HG02588 (cell line): ENCODE results near the gene RGS5.

Experiments
- ATAC-seq: cut with Tn5 transposase; IDR thresholded peaks from one replicate; pipeline ENCODE4 v1.9.1; 2021; ENCODE audit warnings: mild to moderate bottlenecking, moderate library complexity; ENCODE audit not compliant: unreplicated experiment

The RGS5 gene

DNA sequence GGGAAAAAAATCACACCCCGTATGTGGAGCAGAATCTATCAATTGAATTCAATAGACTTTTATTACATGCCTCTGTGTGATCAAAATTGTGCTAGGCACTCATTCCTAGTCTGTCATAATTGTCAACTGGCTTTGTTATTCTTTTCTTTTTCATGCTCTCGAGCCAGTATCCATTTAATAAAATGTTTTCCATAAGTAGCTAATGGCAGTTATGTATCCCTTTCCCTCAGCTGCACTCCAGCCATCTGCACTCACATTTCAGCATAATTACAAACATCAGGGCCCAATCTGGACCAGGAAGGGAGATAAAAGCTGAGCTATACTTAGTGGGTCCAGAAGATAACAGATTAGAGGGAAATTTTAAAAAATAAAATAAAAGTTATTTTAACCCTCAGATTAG lies 15.9 kb downstream of the RGS5 start:
- ATAC-seq = no peak

DNA sequence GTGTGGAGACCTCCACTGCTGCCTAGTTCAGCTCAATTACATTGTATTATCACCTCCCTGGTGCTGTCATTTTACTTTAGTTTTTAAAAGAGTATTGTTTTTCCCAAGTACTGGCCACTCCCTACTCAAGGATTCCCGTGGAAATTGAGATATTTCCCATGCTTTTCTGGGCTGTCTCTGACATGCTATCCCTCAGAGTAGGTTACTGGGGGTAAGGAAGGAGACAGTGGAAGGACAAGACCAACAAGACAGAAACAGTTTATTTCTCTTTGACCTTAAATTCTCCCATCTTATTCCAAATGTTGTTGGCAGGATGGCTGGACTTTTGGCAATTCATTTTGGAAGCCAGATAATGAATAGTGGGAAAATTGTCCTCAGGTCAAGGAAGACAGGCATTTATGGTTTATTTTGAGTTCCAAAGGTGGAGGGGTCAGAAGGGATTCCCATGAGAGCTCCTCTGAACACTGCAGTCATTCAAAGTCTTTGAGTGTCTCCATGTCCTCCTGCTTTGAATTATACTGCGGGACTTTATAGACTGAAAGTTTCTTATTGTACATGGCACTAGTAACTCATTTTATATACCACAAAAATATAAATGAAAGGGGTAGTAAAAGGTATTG lies 20.3 kb downstream of the RGS5 start:
- ATAC-seq = no peak

DNA sequence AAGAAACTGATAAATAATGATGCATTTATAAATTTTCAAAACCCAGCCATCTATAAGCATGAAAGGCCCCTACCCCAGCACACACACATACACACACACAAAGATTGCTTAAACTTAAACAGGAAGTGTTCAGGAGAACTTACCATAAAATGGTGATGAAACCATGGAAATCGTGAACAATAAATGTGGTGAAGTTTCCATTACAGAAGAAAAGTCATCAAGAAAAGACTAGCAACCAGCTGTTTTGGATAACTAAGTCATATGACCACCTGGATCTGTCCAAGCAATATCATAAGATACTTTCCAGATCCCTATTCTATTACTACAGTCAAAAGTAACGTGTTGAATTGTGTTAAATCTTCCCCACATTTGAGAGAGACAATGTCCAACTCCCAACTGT lies 24.1 kb downstream of the RGS5 start:
- ATAC-seq = no peak

DNA sequence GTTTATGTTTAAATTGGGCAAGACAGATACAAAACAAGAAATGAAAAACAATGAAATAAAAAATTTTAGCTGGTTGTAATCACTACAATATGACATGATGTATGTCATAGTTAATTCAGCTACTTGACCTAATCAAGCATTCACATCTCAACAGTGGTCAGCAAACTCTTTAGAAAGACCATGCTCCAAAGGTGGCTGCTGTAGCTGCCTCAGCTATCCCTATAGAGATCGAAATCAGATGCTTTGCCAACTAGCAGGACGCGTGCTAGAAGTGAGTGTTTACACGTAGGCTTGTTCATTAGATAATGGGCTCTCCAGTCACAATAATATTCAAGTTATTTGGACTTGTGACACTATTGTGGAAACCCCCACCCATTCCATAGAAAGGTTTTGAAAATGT lies 25.9 kb downstream of the RGS5 start:
- ATAC-seq = no peak

DNA sequence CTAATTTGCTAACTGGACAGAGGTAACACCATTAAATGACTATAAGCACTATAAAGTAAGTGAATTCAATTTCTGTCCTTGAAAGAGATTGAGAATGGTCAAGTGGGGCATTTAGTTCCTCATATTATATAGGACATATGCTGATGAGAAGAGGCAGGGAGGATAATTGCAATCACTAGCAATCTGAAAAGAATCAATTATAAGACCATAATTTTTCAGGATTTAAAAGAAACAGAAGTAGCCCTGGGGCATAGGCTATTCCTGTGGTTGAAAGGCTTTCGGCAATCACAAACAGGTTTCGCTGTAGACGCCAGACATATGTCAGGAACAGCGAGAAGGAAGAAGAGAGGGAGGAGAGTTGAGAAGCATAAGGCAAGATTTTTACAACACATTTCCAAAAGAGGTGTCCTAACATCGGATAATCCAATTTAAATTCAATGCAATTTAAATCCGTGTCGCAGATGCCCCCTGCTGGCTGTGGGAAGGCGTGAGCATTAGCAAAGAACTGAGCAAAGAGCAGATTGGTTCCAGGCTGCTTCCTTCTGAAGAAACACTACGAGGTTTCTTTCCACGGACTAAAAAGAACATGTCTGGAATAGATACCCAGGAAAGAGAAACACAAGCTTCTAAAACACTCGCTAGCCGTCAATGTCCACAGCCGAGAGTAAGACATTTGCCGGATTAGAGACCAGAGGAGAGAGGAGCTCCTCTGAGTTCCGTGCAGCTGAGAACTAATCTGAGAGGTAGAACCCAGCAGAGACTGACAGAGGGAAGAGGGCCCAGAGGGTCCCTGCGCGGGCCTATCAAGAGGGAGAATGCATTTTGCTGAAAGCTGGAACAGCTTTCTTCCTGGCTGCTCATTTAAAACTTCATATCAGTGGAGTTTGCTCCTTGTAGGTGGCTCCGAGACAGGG lies 27.9 kb downstream of the RGS5 start:
- no peak for ATAC-seq

DNA sequence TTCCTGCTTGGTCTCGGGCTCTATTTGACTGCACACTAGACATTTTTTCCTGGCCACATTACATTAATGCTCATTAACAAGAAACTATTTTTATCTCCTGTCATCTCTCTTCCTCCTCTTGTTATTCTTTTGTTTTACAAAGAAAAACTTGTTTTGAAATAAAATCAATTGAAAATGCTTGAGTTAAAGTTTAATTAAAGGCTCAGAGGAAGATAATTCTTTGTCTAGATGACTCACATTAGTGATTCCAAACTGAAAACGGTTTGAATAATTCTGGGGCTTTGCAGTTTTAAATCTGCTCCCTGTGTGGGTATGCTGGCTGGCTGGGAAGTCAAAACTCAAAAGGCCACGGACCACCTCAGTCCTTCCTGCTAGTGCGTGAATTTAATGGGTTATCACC lies 29.6 kb downstream of the RGS5 start:
- no peak for ATAC-seq

DNA sequence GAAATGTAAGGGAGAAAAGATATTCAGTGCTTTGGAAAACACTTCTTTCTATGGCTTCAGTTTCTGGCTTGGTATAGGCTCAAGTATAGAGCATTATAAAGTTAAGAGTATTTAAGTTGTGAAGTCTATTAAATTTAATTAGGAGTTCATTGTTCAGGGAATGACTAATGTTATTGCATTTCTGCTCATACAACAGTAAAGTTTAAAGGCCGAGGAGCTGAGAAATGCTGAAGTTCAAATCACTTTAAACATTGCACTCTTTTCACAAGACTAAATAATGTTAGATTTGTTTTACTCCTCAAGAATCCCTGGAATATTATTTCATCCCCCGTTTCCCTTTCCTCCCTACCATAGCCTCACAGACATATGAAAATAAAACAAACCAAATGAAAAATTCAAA lies 30.1 kb downstream of the RGS5 start:
- ATAC-seq = no peak

DNA sequence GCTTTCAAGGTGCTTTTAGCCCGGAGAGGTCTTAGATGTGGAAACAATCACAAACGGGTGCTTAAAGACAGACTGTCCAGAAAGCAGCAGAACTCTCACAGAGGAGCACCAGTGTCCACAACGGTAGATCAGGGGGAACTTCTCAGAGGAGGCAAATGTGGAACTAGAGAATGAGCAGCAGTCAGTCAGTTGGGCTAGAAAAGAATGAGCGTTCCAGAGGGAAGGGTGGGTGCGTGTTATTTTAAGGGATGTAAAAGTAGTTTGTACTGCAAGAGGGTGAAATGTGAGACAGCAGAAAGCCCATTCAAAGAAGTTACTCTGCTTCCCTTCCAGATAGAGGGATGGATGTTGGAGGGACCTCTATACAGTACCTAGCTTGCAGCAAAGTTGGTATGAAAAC lies 30.9 kb downstream of the RGS5 start:
- no peak for ATAC-seq

DNA sequence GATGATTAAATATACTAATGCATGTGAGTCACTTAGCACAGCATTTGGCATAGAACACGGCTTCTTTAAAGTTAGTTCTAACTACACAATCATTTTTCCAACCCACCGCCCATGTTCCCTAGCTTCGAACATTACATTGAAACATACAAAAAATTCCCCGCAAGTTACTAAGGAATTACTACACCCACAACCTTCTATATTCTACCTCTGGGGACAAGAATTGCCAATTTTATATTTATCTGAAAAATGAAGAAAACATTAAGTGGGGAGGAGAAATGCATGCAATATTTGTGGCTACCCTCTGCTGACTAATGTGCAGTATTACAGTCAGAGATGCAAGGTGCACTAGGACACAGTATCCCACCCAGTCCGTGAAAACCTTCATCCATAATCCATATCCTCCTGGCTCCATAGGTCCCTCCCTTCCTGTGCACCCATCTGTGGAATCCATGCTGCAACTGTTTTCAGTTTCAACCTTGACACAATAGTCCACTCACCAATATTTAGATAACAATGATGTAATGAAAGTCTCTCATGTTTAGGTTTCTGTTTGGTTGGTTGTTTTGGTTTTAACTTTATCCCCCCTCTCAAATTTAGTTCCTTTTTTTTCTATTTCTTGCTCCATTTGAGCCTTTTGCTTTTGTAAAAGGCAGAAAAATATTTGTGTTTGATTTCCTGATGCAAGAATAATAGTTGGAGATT lies 31.6 kb downstream of the RGS5 start:
- ATAC-seq = no peak

DNA sequence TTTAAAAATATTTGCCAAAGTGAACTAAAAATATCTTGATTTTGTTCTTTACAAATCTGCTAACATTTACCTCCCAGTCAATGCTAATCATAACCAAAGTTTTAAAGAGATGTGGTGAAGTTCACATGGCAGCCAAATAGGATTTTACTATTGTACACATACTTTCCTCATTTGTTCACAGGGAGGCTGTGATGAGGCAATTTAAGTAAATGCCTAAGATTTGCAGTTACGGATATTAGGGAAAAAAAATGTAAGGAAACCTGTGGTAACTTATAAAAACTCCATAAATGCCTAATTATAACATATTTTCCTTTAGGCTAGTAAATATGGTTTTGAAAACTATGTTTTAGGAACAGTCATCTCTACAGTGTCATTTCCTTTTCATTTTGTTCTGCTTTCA lies 32.4 kb downstream of the RGS5 start:
- ATAC-seq = no peak

DNA sequence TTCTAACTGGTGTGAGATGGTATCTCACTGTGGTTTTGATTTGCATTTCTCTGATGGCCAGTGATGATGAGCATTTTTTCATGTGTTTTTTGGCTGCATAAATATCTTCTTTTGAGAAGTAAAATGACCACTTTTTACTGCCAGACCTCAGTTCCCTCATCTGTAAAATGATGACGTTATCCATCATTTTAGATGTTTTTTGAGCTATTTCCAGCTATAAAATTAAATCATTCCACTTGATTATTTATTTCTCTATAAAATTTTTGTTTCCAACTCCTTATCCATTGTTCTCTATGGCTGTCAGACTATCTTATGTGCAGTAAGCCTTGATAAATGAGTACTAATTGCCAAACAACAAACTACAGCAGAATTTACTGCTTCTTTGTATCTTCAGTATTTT lies 33.2 kb downstream of the RGS5 start:
- no peak for ATAC-seq

DNA sequence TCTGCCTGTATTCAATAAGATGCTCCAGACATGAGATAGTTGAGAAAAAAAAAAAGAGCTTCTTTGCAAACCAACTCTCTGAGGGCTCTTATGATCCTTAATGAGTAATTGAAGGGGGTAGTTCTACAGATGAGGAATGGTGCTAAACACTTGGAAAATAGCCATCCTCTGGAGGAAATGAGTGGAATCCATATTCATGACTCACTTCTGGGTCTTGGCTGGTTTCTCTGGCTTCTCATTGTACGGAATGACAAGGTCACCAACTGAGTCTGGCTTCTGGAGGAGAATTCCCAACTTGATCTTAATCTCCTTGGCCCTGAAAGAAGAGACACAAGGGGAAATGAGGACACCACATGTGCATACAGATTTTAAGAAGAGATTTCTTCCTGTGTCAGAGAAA lies 34.7 kb downstream of the RGS5 start:
- no peak for ATAC-seq

DNA sequence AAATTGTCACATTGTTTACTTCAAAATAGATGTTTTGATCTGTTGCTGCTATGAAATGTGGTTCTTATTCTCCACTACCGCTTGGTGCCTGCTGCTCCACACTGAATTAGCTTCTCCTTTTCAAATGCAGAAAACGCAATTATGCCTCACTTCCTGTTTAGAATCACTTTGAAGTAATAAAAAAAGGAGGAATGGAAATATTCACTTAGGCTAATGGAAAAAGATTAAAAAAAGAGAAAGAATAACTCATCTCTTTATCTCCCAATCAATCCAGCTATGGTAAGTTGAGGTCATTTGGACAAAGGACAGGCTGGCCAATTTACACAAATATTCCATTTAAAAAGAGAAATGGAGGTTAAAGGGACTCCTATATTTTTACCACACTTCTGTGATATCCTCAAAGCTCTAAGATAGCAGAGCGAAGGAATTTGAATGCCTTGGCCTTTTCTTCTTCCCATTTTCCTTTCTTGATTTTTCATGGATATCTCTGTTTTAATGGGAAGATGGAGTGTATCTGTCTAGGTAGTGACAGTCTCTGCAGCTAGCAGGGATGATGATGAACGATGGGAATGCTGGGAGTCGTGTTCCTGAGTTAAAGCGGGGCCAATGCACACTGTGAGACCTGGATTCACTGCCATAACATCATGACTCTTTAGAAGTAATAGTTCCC lies 35.7 kb downstream of the RGS5 start:
- no peak for ATAC-seq

DNA sequence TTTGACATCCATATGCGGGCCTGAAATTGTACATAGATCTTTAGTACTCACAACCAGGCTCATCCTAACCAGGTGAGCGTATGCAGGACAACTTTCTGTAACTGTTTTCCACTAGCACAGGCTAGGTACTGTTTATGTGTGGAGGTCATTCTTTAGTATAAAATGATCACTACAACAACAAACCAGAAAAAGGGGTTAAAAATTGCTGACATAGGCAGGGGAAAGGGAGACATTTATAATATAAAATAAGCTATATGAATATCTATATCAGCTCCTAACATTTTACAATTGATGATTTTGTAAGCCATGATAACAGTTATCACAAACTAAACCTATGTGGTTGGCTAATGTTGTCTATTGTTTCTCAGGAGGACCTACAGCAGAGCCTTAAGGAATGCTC lies 37.6 kb downstream of the RGS5 start:
- no peak for ATAC-seq

DNA sequence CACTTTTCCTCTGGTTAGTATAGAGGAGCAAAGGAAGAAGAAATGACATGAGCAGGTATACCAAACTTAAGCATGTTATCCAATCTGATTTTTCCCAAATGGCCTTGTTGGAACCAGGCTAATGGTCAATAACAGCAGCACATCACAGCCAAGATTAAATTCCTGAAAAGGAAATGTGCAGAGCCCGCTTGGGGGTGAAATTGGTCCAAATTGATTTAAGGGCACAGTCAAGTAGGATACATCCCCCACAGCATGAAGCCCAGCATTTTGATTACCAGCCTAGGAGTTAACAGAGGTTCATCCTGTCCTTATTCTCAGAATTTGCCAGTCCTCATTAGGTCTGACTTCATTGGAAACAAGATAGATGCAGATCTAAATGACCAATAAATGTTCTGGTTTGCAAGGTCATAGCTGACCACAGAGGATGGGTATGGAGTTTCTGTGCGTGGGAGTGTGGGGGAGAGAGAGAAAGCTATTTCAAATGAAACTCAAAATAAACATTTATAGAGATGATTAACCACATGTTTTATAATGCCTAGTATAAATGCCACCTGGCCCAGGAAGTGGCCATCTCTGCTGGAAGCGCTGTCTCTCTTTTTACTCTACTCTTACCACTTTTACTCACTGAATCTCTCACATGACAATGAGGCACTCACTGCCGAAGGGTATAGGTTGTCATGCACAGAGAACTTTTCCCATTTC lies 38.7 kb downstream of the RGS5 start:
- ATAC-seq = no peak

DNA sequence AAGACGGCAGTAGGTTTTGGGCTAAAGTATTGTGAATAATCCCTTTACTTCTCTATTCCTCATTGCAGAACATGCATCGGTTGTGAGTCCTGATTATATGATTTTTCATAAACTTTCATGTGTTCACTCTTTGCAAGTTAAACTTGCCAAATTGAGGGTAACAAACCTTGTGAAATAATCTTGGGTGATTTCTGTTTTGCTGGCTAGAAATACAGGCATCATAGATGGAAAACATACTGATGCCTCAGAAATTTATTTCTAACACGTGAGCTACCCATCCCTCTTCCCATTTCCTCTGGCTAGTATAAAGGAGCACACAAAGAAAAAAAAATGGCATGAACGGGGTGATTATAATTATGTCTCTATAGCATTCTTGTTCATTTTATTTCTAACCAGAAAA lies 39.6 kb downstream of the RGS5 start:
- no peak for ATAC-seq

DNA sequence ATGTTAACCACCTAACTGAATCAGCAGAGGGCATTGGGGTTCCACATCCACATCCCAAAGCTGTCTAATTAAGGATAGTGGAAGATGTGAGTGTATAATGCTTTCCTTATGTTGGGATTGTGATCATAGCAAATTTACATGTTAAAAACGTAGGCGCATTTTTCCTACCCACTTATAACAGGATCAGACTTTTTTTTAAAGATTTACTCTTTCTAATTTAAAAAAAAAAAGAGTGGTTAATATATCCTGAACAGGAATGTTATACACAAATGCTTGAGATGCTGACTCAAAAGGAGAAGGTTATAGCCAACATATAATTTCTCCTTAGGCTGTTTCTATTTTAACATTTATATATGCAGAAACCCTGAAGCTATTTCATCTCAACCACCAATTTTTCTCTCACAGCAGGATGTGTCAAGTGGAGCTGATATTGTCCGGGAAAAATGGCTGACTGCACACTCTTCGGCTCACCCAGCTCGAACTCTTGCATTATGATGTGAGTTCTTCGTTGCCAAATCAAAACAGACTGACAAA lies 40.3 kb downstream of the RGS5 start:
- no peak for ATAC-seq

DNA sequence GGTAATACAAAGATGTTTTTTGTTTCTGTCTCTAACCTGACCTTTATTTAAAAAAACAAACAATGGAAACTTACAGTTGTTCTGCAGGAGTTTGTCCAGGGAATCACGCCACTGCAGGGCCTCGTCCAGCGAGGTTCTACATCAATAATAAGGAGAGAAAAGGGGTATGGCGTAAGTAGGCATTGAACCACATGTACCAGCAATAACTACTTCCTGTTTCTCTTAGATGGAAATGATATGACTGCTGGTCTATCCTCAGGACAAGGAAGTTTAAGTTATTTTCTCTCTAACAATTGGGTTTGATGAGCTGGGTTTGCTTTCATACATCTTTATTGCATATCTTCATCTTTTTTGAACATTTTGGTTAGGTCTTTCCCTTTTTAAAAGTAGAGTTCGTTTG lies 40.9 kb downstream of the RGS5 start:
- no peak for ATAC-seq

DNA sequence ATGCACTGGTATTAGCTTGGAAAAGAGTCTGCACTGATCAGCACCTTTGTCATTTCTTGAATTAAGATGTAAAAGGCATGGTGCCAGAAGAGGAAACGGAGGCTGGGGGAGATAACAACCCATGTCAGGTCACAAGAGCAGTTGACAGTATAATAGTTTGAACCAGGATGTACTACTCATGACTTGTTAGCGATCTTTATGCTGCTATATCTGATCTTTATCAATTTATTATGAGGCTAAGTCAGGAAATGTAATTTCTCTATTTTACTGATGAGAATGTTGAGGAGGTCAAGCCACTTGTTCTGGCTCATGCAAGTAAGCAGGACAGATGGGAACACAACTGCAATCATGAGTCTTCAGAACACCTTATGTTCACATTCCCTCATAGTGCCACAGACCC lies 41.4 kb downstream of the RGS5 start:
- ATAC-seq = no peak

DNA sequence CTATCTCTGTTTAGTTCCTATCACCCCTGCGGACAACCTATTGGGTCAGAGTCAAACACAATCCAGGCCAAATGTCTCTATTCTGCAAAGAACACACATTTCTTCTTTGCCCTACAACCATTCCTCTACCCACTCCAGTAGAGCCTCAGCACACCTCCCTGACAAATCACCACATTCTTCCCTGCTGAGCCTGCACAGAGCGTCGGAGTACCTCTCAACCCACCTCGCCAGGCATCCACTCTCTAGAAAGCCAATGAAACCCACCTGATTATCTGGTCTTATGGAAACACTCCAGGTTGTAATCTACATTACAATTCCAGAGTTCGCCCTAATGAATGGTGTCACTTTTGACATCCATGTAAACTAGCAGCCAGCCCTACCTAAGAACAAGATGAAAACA lies 47.1 kb downstream of the RGS5 start:
- no peak for ATAC-seq

DNA sequence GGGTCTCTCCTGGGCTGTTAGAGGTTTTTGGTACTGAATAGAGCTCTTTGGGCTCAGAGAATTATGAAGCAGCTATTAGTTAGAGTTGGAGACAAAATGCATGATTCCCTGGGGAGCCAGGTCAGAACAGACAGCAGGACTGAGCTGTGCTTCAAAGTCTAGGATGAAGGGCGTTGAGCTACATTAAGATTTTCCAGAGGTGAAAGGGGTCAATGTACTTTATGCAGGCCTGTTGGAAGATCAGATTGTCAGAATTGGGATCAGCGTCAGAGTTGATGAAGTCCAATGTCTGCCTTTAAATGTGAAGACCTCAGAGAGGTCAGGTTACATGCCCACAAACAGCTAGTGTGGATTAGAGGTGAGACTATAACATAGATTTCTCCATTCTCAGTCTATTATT lies 53.8 kb downstream of the RGS5 start:
- ATAC-seq = no peak
